NB4 (cell line): ENCODE measurements around the gene ZMAT5.

Source experiments
- CTCF ChIP-seq: IDR thresholded peaks from one replicate; pipeline ENCODE4 v1.5.1; 2012; ENCODE audit warnings: low read depth, low read length
- POLR2A ChIP-seq: IDR thresholded peaks from 2 replicates; pipeline ENCODE4 v1.6.1; 2011; ENCODE audit warnings: mild to moderate bottlenecking; ENCODE audit not compliant: insufficient read length; ENCODE audit errors: extremely low read depth

DNA sequence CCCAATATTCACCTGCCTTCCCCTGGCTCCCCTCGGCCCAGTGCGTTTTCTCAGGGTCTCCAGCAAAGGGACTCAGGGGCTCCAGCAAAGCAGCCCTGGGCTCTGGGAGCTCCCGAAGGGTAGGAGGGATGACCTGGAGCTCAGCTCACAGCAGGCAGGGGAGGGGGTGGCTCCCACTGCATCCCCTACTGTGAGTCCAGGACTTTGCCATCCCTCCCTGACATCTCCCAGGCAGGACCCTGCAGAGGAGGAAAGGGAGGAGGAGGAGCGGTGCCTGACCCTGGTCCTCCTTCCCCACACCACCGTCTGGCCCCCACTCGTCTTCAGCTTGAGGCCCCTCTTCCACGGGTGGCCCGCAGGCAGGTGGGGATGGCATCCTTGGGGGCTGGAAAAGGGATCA, 42.0 kb downstream of the ZMAT5 start:
- no peak for TF ChIP-seq CTCF
- no peak for TF ChIP-seq POLR2A
